HG03521 (cell line): ENCODE results near the gene LIN7A.

Experiments used
- ATAC-seq: cut with Tn5 transposase; IDR thresholded peaks from one replicate; pipeline ENCODE4 v1.9.1; 2021; ENCODE audit warnings: mild to moderate bottlenecking, moderate library complexity; ENCODE audit not compliant: unreplicated experiment

The LIN7A gene

DNA sequence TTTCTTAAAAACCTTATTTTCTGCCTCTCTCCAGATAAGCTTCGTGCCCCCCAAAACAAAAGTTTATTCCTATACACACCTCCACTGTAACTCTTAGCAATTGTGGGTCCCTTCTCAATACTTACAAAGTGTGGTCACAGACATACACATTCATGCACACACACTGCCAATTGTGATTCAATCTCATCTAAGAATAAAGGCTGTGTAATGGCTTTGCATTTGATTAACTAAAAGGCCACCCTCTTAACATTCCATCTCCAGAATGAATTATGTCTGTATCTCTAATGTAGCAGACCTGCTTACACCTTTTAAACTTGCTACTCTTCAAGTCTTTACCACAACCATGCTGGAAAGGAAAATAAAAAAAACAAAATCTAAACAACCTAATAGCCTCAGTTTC lies 171.5 kb downstream of the LIN7A start:
- ATAC-seq, result no peak

DNA sequence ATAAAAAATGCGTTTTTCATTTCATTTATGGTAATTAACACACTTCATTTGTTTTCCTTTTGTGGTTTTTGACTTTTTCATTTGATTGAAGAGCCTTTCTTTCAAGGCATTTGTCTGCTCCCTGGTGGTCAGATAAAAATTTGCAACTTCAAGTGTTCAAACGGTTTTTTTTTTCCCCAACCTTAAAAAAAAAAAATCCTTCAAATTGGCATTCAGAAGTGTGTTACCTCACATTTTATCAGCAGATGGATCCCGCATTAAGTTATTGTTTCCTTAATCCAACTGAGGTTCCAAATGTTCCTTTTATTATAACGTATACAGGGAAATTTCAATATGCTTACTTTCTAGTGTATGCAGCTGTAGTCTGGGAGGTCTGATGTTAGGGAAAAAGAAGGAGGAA lies 173.9 kb downstream of the LIN7A start:
- no peak for ATAC-seq

GRCh38 chr12:80761838-80762237 lies 175.9 kb downstream of the LIN7A start:
- no peak for ATAC-seq

GRCh38 chr12:80756875-80757274 lies 180.9 kb downstream of the LIN7A start:
- no peak for ATAC-seq

DNA sequence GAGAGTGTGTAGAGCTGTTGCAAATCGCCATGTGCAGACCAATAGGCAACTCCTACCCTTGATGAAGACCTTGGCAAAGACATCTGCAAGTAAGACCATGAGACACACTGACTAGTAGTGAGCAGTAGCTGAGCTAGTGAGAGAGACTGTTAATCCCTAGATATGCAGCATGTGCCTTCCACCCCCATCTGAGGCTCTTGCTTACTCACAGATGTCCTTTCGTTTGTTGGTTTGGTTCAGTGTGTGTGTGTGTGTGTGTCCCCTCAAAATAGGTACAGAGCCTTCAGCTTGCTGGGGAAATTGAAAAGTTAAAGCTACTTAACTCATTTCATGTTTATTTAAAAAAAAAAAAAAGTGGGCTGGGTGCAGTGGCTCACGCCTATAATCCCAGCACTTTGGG lies 183.5 kb downstream of the LIN7A start:
- ATAC-seq, result no peak

GRCh38 chr12:80752464-80752863 lies 185.3 kb downstream of the LIN7A start:
- no peak for ATAC-seq

- ATAC-seq, result no peak
Observed at GRCh38 chr12:80749456-80749855, 188.3 kb downstream of the LIN7A start.

GRCh38 chr12:80747800-80748199 lies 189.9 kb downstream of the LIN7A start:
- no peak for ATAC-seq

DNA sequence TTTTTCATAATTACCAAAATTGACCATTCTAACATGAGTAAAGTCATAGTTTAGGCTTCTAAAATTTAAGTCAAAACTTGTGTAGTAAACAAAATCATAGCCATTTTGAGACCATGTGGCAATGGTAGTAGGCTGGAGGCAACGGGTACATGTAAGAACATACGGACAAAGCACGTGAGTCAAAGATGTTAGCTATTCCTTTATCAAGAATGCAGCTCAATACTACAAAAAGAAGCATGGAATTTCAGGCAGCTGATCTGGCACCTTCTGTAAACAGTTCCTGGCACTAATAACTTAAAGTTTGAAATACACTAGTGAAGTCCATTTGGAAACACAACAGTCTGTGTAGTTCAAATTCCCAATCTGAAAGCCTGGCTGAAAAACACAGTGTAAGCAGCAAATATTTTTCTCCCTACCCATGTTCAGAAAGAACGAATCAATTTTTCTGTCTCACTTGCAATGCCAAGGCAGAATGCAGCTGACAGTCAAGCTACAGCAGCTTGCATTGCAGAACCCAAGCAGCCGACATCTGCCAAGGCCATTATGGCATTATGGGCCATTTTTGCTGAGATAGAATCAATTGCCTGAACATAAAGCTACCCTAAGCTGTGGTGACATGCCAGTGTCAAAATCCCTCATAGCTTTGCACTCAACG lies 191.8 kb downstream of the LIN7A start:
- no peak for ATAC-seq
